SU-DHL-6 (cell line): ENCODE data around the gene CBX6.

Experiments used
- EZH2phosphoT487 ChIP-seq: fragments of 200-600 bp; sonication (generic), shearing (Covaris generic); conservative IDR thresholded peaks from 2 replicates; pipeline ENCODE4 v1.6.1; 2018; ENCODE audit warnings: mild to moderate bottlenecking, antibody characterized with exemption, low read length, moderate library complexity, mixed read lengths
- TF ChIP-seq, protein P1 (sequence below): fragments of 200-600 bp; sonication (generic); IDR thresholded peaks from one replicate; pipeline ENCODE4 v1.5.1; 2017; ENCODE audit warnings: antibody characterized with exemption, mild to moderate bottlenecking, low read length, moderate library complexity; ENCODE audit not compliant: insufficient read depth, poor library complexity, severe bottlenecking

DNA sequence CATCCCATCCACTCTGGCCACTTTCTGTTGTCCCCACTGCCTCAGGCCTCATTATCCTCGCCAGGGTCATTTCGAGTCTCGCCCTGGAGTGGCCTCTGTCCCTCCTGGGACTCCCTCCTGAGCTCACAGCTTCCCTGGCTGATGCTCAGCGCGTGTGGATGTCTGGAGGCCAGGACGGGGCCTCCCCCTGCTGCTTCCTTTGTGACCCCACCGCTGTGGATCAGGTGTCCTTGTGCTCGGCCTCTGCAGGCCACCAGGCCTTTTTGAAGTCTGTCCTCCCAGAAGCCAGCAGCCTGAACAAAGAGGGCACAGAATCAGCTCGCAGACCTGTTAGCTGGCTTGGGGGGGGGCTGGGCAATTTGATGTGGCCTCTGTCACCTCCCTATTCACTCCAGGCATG is 13.5 kb downstream of the CBX6 start:
- TF ChIP-seq, protein P1, sequence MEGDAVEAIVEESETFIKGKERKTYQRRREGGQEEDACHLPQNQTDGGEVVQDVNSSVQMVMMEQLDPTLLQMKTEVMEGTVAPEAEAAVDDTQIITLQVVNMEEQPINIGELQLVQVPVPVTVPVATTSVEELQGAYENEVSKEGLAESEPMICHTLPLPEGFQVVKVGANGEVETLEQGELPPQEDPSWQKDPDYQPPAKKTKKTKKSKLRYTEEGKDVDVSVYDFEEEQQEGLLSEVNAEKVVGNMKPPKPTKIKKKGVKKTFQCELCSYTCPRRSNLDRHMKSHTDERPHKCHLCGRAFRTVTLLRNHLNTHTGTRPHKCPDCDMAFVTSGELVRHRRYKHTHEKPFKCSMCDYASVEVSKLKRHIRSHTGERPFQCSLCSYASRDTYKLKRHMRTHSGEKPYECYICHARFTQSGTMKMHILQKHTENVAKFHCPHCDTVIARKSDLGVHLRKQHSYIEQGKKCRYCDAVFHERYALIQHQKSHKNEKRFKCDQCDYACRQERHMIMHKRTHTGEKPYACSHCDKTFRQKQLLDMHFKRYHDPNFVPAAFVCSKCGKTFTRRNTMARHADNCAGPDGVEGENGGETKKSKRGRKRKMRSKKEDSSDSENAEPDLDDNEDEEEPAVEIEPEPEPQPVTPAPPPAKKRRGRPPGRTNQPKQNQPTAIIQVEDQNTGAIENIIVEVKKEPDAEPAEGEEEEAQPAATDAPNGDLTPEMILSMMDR, result no peak
- no peak for TF ChIP-seq EZH2phosphoT487
